OCI-LY7 (cell line): ENCODE results near the gene ZBED5. TPM values are rescaled to one million over a fixed set of nuclear protein-coding genes. Genes with fewer than 3 reads are reported as not detected.

Experiments used
- BruUV-seq: library from RNA; stranded (reverse); fragments of 400-500 nt; replicated peaks from 2 replicates; lab custom pipeline; 2021; lab: Mats Ljungman, UMichigan
- CTCF ChIA-PET: fragments of 300-600 bp; sonication (Branson Sonifier 250); formaldehyde crosslinking; loops from one replicate; lab custom pipeline; 2022; ENCODE audit warnings: antibody characterized with exemption; ENCODE audit not compliant: unreplicated experiment; lab: Charles Lee
- POLR2A ChIA-PET: fragments of 300-600 bp; sonication (Branson Sonifier 250); formaldehyde crosslinking; loops from one replicate; lab custom pipeline; 2022; ENCODE audit warnings: antibody characterized with exemption; lab: Charles Lee
- DNase-seq: peaks from one replicate; pipeline ENCODE4 v3.0.0-alpha.2; 2015; ENCODE audit warnings: low spot score
- H2AFZ ChIP-seq: fragments of 200-600 bp; sonication (generic), shearing (Covaris generic); 2 replicates; pipeline ENCODE4 v1.6.1; 2014; ENCODE audit warnings: mild to moderate bottlenecking, antibody characterized with exemption, low read length, moderate library complexity
- H3K27ac ChIP-seq: fragments of 200-600 bp; sonication (generic); 2 replicates; pipeline ENCODE4 v1.5.1; 2014; ENCODE audit warnings: mixed run types, low read depth, mild to moderate bottlenecking, moderate library complexity, low read length, inconsistent platforms; ENCODE audit not compliant: poor library complexity, severe bottlenecking
- H3K36me3 ChIP-seq: fragments of 200-600 bp; sonication (generic); 2 replicates; pipeline ENCODE4 v1.6.1; 2014; ENCODE audit warnings: mild to moderate bottlenecking, antibody characterized with exemption, low read length, moderate library complexity, mixed read lengths; ENCODE audit not compliant: insufficient read depth
- H3K4me1 ChIP-seq: fragments of 200-600 bp; sonication (generic); 2 replicates; pipeline ENCODE4 v1.5.1; 2014; ENCODE audit warnings: mild to moderate bottlenecking, low read length; ENCODE audit not compliant: insufficient read depth, poor library complexity, severe bottlenecking
- H3K4me2 ChIP-seq: fragments of 200-600 bp; sonication (generic); 2 replicates; pipeline ENCODE4 v1.6.1; 2014; ENCODE audit warnings: mild to moderate bottlenecking, low read length
- H3K4me3 ChIP-seq: fragments of 200-600 bp; sonication (generic); 2 replicates; pipeline ENCODE4 v1.5.1; 2014; ENCODE audit warnings: mild to moderate bottlenecking, low read depth, low read length; ENCODE audit not compliant: poor library complexity, severe bottlenecking
- H3K79me2 ChIP-seq: fragments of 200-600 bp; sonication (generic); 2 replicates; pipeline ENCODE4 v1.6.1; 2016; ENCODE audit warnings: low read depth, mild to moderate bottlenecking, low read length, moderate library complexity, mixed read lengths; ENCODE audit not compliant: insufficient read depth
- H3K9me2 ChIP-seq: fragments of 200-600 bp; sonication (generic); 2 replicates; pipeline ENCODE4 v1.6.1; 2016; ENCODE audit warnings: mild to moderate bottlenecking, low read length, mixed read lengths; ENCODE audit not compliant: insufficient read depth
- H3K9me3 ChIP-seq: fragments of 200-600 bp; sonication (generic); 2 replicates; pipeline ENCODE4 v1.6.1; 2014; ENCODE audit warnings: mild to moderate bottlenecking, mixed run types, low read length, mixed read lengths
- H4K20me1 ChIP-seq: fragments of 200-600 bp; sonication (generic); 2 replicates; pipeline ENCODE4 v1.6.1; 2014; ENCODE audit warnings: mild to moderate bottlenecking, antibody characterized with exemption, low read length, moderate library complexity, mixed read lengths; ENCODE audit not compliant: insufficient read depth
- EZH2phosphoT487 ChIP-seq: fragments of 200-600 bp; sonication (generic); IDR thresholded peaks from 2 replicates; pipeline ENCODE4 v1.6.1; 2018; ENCODE audit warnings: low read depth, borderline replicate concordance, mild to moderate bottlenecking, mixed run types, antibody characterized with exemption, low read length, moderate library complexity, mixed read lengths
- intact Hi-C: fragments of 100-400 bp; cut with micrococcal nuclease; formaldehyde crosslinking; loops from one replicate; pipeline ENCODE4 v1.10.0; 2022; ENCODE audit not compliant: unreplicated experiment
- total RNA-seq, 2 experiments: library from RNA; depleted of rRNA in 1 of 2; stranded (reverse); fragments of >200 nt in 1 of 2; shearing (Covaris generic) in 1 of 2; gene quantifications; 2 replicates each; pipeline ENCODE4 v1.2.3, GENCODE V29; 2014 to 2022
- TF ChIP-seq, protein P1 (sequence below): fragments of 200-600 bp; sonication (generic); conservative IDR thresholded peaks from 2 replicates; pipeline ENCODE4 v1.5.1; 2014; ENCODE audit warnings: mild to moderate bottlenecking, antibody characterized with exemption, low read length, moderate library complexity, mixed read lengths

Gene ZBED5
- total RNA-seq, 2 experiments from 2014 or later: 42.1 to 71.9 TPM

DNA sequence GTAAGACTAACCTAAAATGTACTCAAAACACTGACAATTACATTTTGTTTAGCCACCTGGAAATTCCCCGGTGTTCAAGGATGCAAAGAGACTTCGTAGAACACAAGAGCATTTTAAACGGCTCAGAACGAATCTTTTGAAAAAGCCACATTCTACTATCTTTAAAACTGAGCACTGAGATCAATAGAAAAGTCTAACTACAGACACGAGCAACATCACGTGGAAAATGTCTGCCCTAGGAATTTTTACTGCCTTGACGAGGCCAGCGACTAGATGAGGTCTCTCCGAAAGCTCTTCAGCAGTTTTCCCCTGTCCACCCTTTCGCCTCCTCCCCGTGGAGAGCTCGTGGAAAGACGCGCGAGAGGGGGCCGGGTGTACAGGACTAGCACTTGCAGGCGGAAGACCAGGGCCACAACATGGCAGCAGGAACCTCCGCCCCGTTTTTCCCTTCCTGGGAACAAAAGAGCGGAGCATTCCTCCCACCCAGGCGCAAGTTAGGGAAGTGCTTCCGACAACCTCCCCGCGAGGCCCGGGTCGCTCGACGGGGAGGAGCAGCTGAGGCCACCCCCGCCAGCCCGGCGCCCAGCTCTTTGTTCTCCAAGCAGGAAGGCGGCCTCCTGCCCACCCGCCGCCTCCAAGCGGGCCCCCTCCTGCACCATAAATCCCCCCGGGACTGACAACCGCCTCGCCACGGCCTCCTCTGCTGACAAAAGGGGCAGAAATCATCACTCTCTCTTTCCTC, 50.2 kb downstream of the ZBED5 start:
- CTCF ChIA-PET: interaction anchor here (1.7 kb wide), 1 partner anchor 50 kb away, joined by 6 read pairs; the partner anchor contains the start of gene ZBED5

GRCh38 chr11:10806206-10806605, 51.6 kb downstream of the ZBED5 start:
- no peaks in the 10 kb centered on the region for H3K9me3 ChIP-seq
- DNase-seq: no peak
- H3K27ac ChIP-seq: no peak overlapping the region
- ChIA-PET CTCF (no interaction called here), POLR2A (no interaction called here)
- peaks cover 40% of the 10 kb centered on the region for H3K4me1 ChIP-seq
- peaks cover 16% of the 10 kb centered on the region; the same call in 1 of the 2 replicates for H4K20me1 ChIP-seq
- H3K36me3 ChIP-seq: peaks cover 71% of the 10 kb centered on the region
- peak overlapping the region; percentile 80 for H3K4me2 ChIP-seq
- intact Hi-C loops: no loop called here
- H3K79me2 ChIP-seq: peaks cover 60% of the 10 kb centered on the region
- no peaks in the 10 kb centered on the region for H3K9me2 ChIP-seq
- H3K4me3 ChIP-seq: peak overlapping the region; percentile 94
- BruUV-seq: no TSS peak
- H2AFZ ChIP-seq: no peak overlapping the region
- TF ChIP-seq, protein P1, sequence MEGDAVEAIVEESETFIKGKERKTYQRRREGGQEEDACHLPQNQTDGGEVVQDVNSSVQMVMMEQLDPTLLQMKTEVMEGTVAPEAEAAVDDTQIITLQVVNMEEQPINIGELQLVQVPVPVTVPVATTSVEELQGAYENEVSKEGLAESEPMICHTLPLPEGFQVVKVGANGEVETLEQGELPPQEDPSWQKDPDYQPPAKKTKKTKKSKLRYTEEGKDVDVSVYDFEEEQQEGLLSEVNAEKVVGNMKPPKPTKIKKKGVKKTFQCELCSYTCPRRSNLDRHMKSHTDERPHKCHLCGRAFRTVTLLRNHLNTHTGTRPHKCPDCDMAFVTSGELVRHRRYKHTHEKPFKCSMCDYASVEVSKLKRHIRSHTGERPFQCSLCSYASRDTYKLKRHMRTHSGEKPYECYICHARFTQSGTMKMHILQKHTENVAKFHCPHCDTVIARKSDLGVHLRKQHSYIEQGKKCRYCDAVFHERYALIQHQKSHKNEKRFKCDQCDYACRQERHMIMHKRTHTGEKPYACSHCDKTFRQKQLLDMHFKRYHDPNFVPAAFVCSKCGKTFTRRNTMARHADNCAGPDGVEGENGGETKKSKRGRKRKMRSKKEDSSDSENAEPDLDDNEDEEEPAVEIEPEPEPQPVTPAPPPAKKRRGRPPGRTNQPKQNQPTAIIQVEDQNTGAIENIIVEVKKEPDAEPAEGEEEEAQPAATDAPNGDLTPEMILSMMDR: no peak
- no peak for TF ChIP-seq EZH2phosphoT487

More for the DNA sequence above, 50.2 kb downstream of the ZBED5 start:
- POLR2A ChIA-PET: interaction anchor here (0.6 to 3.1 kb wide), 3 partner anchors 9 to 17 kb away, joined by 3 to 25 read pairs (median 22); no protein-coding TSS in a partner anchor
- no TSS peak for BruUV-seq
- H2AFZ ChIP-seq: no peak overlapping the region; the same call in 1 of the 2 replicates
- H3K36me3 ChIP-seq: peaks cover 57% of the 10 kb centered on the region
- peak overlapping the region; percentile 94 for H3K4me3 ChIP-seq
- no peaks in the 10 kb centered on the region for H3K9me2 ChIP-seq
- peak overlapping the region; percentile 87 for H3K27ac ChIP-seq
- peaks cover 11% of the 10 kb centered on the region; the same call in 1 of the 2 replicates for H4K20me1 ChIP-seq
- no peak for TF ChIP-seq EZH2phosphoT487
- TF ChIP-seq, protein P1: no peak
- no peaks in the 10 kb centered on the region for H3K9me3 ChIP-seq
- peak; percentile 63 for DNase-seq
- peak overlapping the region; percentile 80 for H3K4me2 ChIP-seq
- peaks cover 40% of the 10 kb centered on the region for H3K4me1 ChIP-seq
- H3K79me2 ChIP-seq: peaks cover 56% of the 10 kb centered on the region
- intact Hi-C loops: loop anchor here (1.0 kb wide), 1 partner anchor 51 kb away; the partner anchor contains the start of gene ZBED5
